ENCODE data around the gene PROX1.

GRCh38 chr1:214003233-214003632 is 15.5 kb downstream of the PROX1 start:
- TF ChIP-seq CTCF (IDR thresholded peaks at IDR 0.05; ENCODE audit: poor library complexity) (no peak), EZH2phosphoT487 (IDR thresholded peaks at IDR 0.05; ENCODE audit: low read depth, severe bottlenecking, unreplicated experiment) (no peak), EZH2 (IDR thresholded peaks at IDR 0.05; ENCODE audit: borderline replicate concordance) (no peak)
